GM19240 (cell line): ENCODE data around the gene SETD4.
A peak's percentile ranks its signal among the peaks of the same experiment; 100 is the strongest.
"Not testable (repeated sequence)": the region's sequence is repeated elsewhere in the genome, so short reads cannot be mapped to it uniquely, and the experiment has no call there.

Experiments
- DNase-seq: peaks from one replicate; pipeline ENCODE4 v3.0.0; 2011; ENCODE audit warnings: low spot score; ENCODE audit not compliant: insufficient read length

SETD4 gene, protein sequence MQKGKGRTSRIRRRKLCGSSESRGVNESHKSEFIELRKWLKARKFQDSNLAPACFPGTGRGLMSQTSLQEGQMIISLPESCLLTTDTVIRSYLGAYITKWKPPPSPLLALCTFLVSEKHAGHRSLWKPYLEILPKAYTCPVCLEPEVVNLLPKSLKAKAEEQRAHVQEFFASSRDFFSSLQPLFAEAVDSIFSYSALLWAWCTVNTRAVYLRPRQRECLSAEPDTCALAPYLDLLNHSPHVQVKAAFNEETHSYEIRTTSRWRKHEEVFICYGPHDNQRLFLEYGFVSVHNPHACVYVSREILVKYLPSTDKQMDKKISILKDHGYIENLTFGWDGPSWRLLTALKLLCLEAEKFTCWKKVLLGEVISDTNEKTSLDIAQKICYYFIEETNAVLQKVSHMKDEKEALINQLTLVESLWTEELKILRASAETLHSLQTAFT

DNA sequence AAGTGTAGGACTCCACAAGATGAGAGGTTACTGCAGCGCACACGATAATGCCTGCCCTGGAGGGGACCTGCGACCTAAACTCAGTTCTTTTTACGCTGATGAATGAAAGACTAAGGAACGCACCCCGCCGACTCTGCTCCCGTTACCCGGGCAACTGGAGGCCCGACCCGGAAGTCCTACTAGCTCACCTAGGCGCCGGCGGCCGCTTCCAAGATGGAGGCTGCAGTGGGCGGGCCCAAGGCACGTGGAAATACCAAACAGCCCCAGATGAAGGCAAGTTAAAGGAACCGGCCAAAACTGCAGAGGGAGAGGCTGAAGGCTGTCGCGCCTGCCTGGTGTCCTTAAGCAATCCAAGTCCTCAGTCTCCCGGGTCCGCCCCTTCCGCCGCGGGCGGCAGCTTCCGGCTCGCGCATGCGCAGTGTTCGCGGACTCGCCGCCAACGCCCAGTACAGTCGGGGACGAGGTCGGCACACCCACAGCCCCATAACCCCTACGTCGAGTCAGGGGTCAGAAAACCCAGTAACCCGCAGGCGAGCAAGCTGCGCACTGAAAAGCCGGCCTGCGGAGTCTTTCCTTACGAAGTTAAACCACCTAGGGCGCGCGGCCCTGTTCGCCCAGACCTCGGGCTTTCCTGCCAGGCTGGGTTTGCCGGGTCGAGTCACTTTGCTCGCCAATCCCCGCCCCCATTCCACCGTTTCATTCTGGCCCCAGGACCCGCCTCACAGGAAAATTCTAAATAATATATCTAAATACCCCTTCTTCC is at the start of gene SETD4:
Gene SETD4 (minus strand): TSS at position 368 of the 763 bp plus-strand sequence. CDS start 1,638 bp downstream, outside the sequence.
- DNase-seq, result peak; percentile 92

DNA sequence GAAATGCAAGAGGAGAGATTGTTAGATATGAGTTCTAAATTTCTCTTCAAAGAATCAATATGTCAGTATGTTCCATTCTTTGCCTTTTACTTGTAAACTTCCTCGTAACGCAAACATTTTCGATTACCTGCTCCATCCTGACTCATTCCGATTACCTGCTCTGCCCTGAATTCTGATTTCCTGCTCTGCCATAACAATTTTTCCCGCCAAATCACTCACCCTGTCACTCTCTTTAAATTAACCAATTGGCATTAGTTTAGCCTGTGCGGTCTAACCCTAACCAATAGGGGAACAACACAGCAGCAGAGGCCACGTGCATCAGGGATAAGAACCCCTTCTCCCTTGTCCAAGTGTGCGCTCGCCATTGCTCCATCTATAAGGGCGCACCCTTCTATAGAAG is 49.5 kb upstream of the SETD4 start:
- no peak for DNase-seq

DNA sequence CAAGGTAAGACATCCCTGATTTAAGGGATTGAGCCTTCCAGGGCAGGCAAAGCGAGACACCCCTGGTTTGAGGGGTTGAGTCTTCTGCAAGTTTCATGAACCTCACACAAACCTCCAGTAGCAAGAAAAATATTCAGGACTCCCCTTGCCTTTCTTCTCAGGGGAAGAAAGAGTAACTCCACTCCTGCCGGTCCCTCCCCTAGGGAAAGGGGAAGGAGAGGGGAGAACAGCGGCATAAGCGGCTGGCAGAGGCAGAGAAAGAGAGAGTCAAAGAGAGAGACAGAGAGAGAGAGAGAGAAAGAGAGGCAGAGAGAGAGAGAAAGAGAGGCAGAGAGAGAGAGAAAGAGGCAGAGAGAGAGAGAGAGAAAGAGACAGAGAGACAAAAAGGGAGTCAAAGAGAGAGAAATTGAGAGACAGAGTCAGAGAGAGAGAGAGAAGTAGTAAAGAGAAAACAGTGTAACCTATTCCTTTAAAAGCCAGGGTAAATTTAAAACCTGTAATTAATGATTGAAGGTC is 45.1 kb upstream of the SETD4 start:
- DNase-seq, result no peak

DNA sequence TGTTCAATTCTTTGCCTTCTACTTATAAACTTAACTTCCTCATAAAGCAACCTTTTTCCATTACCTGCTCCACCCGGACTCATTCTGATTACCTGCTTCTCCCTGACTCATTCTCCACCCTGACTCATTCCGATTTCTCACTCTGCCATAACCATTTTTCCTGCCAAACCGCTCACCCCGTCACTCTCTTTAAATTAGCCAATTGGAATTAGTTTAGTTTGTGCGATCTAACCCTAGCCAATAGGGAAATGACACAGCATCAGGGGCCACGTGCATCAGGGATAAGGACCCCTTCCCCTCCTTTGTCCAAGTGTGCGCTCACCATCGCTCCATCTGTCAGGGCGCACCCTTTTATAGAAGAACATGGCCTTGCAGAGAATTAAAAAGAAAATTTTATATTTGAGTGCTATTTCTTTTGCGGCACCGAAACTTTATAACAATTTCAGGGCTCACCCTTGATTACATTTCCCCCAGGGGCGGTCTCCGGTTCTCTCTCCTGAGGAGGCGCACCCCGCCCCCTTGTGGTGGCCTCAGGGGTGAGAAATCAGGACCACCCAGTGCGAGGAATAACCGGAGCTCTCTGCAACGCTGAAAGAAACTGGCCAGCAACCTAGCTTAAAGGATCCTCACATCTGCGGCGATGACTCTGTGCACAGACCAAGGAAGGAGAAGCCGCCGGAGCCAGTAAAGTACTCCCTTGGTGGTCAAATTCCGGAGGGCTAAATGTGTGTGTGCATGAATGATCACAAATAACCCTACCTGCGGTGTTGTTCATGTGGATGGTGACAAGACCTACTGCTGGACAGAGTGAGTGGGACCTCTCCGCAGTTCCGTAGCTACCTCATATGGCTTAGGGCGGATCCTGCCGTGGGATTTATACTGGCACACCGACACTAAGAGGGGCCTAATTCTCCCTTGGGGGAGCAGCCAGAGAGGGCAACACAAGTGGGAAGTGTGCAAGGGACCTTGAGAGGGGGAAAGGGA is 44.3 kb upstream of the SETD4 start:
- no peak for DNase-seq

DNA sequence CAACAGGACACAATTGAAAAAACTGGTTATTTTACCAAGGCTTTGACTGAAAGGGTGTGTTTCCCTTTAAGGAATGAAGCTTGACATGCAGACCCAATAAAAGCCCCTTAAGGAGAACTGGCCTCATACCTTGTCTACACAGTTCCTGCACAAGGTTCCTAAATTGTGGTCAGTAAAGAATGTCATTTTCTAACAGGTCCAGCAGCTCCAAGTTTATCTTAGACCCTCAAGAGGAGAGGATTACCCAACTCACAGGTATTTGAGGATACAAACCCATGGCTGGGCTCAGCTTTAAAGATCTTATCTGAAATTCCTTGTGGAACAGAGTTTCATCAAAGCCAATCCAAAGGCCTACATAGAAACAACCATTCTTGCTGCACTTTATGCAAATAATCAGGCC is 43.1 kb upstream of the SETD4 start:
- DNase-seq, result no peak

DNA sequence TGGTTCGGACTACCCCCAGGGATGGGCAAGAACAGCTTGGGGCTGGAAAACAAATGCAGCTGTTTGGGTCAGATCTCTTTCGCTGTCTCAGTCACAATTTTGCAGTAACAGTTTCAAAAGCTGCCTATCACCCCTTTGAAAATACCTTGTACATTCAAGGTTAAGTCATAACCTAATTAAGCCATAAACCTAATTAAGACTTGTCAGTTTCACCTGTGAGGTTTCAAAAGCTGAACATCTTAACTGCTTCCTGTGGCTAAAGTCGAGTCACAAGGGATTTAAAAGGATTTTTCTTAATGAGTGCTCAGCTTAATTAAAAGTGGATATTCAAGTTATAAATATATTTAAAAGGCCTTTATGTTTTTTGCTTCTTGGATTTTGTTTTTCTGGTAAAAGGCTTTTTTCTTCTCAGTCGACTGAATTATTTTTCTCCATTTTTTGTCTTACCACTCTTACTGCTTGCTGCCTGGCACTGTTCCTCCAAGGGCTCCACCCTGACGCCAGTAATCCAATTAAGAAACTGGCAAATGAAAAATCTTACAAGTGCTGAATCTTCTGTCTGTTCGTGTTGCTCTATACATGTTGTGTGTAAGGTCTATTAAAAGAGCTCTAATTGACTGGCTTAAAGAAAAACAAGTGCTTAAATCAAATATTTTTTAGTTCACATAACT is 40.8 kb upstream of the SETD4 start:
- DNase-seq, result no peak

DNA sequence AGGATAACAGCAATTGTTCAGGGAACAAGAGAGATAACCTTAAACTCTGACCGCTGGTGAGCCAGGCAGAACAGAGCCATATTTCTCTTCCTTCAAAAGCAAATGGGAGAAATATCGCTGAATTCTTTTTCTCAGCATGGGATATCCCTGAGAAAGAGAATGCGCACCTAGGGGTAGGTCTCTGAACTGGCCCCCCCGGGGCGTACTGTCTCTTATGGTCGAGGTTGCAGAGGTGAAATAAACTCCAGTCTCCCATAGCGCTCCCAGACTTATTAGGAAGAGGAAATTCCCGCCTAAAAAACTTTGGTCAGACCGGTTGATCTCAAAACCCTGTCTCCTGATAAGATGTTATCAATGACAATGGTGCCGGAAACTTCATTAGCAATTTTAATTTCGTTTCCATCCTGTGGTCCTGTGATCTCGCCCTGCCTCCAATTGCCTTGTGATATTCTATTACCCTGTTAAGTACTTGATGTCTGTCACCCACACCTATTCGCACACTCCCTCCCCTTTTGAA is 39.4 kb upstream of the SETD4 start:
- not testable (repeated sequence) for DNase-seq

DNA sequence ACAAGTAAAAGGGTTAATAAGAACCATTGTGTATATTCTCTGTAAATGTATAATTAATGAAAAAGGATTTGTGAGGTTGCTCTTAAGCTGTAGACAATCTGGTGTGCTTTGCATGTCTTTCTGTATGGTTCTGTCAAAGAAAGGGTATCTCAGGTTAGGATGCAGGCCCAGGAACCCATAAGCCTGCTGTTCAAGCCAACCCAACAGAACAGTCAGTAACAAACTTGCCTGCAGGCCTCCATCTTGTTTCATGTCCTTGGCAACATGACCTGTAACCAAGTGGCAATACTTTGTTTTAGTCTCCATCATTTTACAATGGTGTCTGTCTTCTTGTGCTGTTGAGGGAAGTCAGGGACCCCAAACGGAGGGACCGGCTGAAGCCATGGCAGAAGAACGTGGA is 38.7 kb upstream of the SETD4 start:
- DNase-seq, result no peak

DNA sequence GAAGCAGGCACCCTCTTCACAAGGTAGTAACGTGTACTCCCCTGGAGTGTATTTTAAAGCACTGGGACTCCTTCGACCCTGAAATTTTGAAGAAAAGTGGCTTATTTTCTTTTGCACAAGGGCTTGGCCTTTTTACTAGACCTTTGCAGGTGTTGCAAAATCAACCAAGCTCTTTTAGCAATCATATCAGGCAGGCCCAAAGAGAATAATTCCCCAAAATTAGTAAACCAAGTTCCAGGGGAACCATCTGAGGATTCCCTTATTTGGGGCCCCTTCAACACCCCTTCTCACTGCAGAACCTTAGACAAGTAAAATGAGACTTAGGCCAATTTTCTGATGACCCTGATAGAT is 37.8 kb upstream of the SETD4 start:
- DNase-seq, result no peak

DNA sequence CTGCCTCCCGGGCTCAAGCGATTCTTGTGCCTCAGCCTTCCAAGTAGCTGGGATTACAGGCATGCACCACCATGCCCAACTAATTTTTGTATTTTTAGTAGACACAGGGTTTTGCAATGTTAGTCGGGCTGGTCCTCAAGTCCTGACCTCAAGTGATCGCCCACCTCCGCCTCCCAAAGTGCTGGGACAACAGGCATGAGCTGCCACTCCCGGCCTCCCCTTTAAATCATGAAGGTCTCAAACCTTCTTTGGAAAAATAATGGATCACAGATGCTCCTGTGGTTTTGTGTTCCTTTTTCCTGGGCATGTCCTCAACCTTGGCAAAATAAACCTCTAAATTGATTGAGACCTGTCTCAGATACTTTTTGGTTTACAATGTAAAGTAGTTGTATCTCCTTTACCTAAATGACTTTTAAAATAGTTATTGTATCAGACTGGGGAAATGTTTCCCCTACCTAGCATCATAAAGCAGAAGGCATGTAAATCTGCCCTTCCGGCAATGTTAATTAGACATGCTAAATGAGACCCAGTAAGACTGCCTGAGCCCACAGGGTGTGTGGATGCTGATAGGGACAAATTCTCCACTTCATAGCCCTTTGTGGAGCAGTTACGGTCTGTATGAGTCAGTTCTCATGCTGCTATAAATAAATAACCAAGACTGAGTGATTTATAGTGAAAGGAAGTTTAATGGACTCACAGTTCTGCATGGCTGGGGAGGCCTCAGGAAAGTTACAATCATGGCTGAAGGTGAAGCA is 37.3 kb upstream of the SETD4 start:
- no peak for DNase-seq

DNA sequence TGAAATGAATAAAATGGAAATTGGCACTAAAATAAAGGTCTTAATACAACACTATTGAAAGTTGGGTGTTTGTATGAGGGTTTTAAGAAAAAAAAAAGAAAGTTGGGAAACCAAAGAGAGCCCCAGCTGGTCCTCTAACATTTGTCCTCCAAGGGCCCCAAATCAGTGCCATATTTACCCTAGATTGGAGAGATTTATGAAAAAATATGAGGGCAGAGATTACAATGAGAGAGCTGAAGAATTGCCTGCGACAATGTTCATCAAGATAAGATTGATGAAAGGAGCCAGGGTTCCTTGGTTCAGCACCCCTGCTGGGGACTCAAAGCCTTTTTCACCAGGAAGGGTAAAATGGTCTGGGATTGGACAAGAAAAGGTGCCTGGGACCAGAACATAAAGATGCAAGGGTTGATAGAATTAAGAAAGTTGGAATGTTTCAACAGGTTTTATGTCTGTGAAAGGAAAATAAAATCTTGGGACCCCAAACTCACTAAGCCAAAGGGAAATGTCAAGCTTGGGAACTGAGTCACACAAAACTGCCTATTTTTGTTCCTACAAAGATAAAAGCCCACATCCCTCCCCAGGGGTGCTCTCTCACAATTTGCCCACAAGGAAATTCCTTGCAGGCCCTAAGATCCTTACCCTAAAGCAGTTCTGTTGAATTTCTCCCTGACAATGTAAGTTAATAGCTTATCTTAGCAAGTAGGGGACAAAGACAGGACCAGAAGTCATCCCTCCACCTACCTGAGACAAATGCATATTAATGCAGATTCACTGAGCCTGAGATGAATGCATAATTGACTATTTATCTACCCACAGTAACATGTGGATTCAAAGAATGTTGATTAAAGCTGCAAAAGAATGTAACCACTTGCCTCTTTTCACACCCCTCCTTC is 36.3 kb upstream of the SETD4 start:
- DNase-seq, result no peak

DNA sequence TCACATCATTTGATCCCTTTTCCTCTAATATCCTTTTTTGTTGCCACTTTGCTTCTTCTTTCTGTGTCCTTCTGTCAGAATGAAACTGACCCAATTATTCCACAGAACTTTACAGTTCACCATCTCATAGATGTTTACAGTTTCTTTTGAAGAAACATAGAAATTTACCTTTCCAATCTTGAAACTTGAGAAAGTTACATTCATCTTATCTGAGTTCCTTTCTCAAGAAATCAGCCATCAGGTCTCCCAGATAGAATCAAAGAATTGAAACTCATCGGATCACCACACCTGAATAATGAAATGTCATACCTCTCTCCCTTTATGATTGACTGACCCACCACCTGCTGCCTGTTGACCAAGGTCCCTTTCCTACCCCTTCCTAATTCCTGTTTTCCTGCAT is 33.2 kb upstream of the SETD4 start:
- DNase-seq, result no peak

DNA sequence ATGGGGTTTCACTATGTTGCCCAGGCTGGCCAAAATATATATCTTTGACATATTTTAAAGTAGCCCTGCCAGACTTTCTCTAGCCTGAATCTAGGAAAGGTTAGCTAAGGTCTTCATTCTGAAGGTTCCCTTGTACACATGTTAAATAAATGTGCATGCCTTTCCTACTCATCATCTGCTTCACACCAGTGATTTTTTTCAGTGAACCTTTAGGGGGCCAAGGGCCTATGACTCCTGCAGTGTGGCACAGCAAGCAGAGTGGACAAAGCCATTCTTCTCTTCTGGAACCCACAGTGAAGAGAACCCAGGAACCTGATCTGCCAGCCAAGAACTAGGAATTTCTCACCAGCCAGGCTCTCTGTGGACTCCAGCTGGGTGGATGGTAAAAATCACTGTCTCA is 32.4 kb upstream of the SETD4 start:
- DNase-seq, result no peak

DNA sequence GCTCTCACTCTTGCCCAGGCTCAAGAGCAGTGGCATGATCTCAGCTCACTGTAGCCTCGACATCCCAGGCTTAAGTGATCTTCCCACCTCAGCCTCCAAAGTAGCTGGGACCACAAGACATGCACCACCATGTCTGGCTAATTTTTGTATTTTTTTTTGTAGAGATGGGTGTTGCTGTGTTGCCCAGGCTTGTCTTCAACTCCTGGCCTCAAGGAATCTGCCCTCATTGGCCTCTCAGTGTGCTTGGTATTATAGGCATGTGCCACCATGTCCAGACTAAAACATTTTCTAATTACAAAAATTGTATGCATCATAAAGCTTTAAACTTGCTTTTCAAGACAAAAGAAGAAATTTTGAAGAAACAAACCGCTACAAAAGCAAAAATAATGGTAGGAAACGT is 29.6 kb upstream of the SETD4 start:
- no peak for DNase-seq

DNA sequence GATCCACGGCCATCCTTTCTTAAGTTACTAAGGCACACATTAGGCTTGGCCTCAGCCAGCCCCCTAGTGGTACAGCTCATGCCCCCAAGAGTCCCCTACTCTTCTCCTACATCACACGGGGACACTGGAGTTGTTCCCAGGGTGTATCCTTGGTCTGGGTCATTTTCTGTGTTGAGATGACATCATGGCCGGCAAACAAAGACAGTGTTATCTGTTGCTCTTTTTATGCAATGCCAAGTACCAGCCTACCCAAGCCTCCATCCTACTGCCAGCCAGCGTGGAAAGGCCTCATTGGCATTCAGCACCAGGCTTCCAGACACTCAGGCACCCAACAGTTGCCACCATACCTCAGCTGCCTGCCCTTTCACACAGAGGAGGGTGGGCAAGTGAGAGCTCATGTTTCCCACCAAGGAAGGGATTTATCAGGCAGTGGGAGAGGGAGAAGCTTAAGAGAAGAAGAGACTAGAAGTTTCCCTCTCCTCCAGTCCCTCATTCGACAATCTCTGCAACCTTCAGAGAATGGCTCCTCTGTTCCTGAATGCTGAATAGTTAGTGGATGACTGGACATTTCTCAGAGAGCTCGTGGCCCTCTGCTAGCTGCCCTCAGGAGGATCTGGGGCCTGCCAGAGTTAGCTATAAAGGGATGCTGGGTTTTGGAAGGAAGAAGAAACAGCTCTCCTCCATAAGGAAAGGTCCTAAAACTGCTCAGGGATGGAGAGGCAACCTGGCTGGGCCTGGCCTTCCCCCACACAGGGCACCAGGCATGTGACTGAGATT is 27.2 kb upstream of the SETD4 start:
- DNase-seq, result no peak

DNA sequence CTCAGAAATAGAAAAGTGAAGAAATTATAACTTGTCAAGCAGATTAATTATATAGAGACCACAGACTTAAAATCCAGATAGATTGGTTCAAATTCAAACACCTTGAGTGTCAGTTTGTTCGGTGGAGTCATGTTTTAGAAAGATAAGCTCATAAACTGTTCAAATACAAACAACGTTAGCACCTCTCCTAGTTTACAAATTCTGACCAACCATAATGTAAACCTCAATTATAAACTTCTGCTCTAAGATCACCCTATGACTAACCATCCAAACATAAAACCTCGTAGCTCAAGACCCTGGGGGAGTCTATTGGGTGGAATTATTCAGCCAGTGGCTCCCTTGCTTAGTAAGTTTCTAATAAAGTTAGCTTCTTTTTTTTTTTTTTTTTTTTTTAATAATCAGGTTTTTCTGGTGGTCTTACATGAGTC is 21.9 kb upstream of the SETD4 start:
- no peak for DNase-seq

DNA sequence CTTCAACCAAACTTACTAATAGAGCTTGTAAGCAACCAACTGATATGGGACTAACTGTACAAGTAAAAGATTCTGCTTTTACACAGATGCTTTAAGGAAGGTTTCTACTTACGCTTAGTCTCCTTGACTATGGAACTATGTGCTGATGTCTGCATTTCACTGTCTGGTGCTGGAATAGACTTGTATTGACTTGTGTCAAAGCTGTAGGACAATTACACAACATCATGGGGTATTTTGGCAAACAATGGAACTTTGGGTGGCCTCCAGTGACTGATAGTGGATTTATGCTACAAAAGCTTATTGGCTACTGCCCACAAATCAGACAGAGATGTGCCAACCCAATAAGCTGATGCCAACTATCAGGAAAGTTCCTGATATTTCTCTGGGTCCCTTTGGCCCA is 20.1 kb upstream of the SETD4 start:
- DNase-seq, result no peak

DNA sequence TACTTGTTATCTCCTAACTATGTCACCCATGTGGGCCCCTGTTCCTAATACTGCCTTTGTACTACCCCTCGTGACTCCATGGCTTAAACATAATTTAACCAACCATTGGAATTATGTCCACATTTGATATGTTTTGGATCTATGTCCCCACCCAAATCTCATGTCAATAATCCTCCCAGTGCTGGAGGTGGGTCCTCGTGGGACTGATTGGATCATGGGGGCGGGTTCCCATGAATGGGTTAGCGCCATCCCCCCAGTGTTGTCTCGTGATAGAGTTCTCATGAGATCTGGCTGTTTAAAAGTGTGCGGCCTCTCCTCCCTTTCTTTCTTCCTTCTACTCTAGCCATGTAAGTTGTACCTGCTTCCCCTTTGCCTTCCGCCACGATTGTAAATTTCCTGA is 19.3 kb upstream of the SETD4 start:
- no peak for DNase-seq
